ENCODE results near the gene SLC9A9. TPM values are rescaled to one million over a fixed set of nuclear protein-coding genes. Genes with fewer than 3 reads are reported as not detected.

SLC9A9 gene
- polyA plus RNA-seq, 1 experiment: 2.4 TPM

GRCh38 chr3:143349455-143349854 is 498.8 kb downstream of the SLC9A9 start:
- ChIA-PET CTCF (interaction anchor here (0.7 to 1.8 kb wide), 6 partner anchors 11 to 325 kb away, joined by 3 to 5 read pairs (median 4); partner anchors contain the start of gene CHST2), POLR2A (no interaction called here)
- no peak for TF ChIP-seq CTCF (IDR thresholded peaks at IDR 0.05; ENCODE audit: insufficient read depth, low read depth, low read length)
- Histone ChIP-seq H3K4me3 (ENCODE audit: low read depth, low read length) (no peak overlapping the region), H3K27me3 (ENCODE audit: control insufficient read depth, insufficient read depth, low read length) (no peaks in the 10 kb centered on the region; the same call in 1 of the 2 replicates), H3K36me3 (ENCODE audit: control insufficient read depth, insufficient read depth, low read length) (no peaks in the 10 kb centered on the region)
- no peak for DNase-seq (ENCODE audit: low read depth)

DNA sequence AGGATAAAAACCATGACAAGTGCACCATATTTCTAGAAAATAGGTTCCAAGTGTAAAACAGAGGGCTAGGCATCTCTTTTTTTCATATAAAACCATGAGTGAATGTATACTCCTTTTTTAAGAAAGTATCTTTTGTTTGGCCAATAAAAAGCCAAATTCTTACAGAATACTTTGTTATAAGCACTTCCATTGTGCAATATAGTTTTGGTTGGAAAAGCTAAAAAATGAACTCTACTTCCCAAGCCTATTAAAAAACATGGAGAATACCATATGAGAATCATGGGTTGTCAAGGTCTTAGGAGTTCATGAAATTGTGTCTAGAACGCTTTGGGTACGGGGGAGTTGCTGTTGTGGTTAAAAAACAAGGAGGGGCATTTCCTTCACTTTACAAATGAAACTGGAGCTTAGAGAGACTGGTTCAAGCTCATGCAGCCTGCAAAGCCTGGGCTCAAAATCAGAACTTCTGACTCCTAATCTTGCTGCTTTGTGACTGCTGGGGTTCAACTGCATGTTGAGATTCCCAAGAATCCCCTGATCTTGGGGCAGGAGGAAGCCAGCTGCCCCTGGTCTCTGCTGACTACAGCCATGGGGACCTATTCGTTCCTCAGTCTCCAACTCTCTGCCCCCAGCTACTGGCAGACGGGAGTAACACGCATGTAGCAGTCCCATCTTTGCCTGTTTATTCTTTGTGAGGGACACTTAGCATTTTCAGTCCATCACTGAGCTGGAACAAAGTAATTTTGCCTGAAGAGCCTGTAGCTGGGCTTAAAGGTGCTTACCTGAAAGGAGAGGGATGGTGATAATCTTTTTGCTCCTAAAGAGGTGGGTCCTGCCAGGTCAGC is 499.6 kb downstream of the SLC9A9 start:
- Histone ChIP-seq H3K27me3 (ENCODE audit: control insufficient read depth, insufficient read depth, low read length) (no peaks in the 10 kb centered on the region; the same call in 1 of the 2 replicates), H3K4me3 (ENCODE audit: low read depth, low read length) (no peak overlapping the region), H3K36me3 (ENCODE audit: control insufficient read depth, insufficient read depth, low read length) (no peaks in the 10 kb centered on the region)
- ChIA-PET CTCF (interaction anchor here (0.6 to 1.8 kb wide), 10 partner anchors 11 to 326 kb away, joined by 3 to 5 read pairs (median 3); partner anchors contain the start of gene CHST2), POLR2A (no interaction called here)
- peak; percentile 31; the same call in 1 of the 2 replicates for TF ChIP-seq CTCF (IDR thresholded peaks at IDR 0.05; ENCODE audit: insufficient read depth, low read depth, low read length)
- no peak for DNase-seq (ENCODE audit: low read depth)

DNA sequence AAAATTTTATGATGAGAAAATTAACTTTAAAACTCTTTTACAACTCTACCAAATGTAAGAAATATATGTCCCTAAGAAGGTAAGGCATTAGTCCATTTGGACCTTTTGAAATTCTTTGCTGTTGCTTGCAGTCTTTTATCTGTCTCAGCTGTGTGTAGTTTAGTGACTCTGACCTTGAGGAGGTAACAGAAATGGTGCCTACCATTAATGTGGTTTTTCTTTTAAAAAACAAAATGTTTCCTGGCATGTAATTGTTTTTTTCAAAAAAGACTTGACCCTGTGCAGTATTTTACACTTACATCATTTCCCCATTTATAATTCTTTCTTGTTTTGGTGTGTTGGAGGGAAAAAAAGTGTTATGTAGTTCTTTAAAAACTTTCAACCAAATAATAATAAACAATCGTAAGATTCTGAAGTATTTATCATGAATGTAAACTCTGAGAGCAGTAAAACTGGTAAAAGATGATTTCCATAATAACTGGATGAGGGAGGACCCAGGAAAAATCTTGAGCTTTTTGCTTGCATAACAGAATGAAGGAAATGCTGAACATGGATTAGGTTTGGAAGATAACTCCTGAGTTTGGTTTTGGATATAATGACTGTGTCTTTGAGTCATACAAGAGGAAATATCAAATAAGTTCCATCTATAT is 503.6 kb downstream of the SLC9A9 start:
- no peak for TF ChIP-seq CTCF (IDR thresholded peaks at IDR 0.05; ENCODE audit: insufficient read depth, low read depth, low read length)
- ChIA-PET CTCF (interaction anchor here (0.7 to 0.9 kb wide), 2 partner anchors 11 to 223 kb away, joined by 3 to 4 read pairs; no protein-coding TSS in a partner anchor), POLR2A (no interaction called here)
- DNase-seq (ENCODE audit: low read depth): no peak
- H3K36me3 ChIP-seq (ENCODE audit: control insufficient read depth, insufficient read depth, low read length): no peaks in the 10 kb centered on the region
- H3K27me3 ChIP-seq (ENCODE audit: control insufficient read depth, insufficient read depth, low read length): no peaks in the 10 kb centered on the region; the same call in 1 of the 2 replicates
- no peak overlapping the region for H3K4me3 ChIP-seq (ENCODE audit: low read depth, low read length)

- Histone ChIP-seq H3K27me3 (ENCODE audit: control insufficient read depth, insufficient read depth, low read length) (no peaks in the 10 kb centered on the region; the same call in 1 of the 2 replicates), H3K4me3 (ENCODE audit: low read depth, low read length) (no peak overlapping the region), H3K36me3 (ENCODE audit: control insufficient read depth, insufficient read depth, low read length) (no peaks in the 10 kb centered on the region)
- no peak for DNase-seq (ENCODE audit: low read depth)
- no peak for TF ChIP-seq CTCF (IDR thresholded peaks at IDR 0.05; ENCODE audit: insufficient read depth, low read depth, low read length)
- POLR2A ChIA-PET: interaction anchor here (0.6 kb wide), 1 partner anchor 9 kb away, joined by 3 read pairs; no protein-coding TSS in a partner anchor
- CTCF ChIA-PET: interaction anchor here (0.9 kb wide), 1 partner anchor 223 kb away, joined by 4 read pairs; no protein-coding TSS in a partner anchor
These were observed 504.3 kb downstream of the SLC9A9 start for GRCh38 chr3:143343944-143344343.

- ChIA-PET CTCF (no interaction called here), POLR2A (interaction anchor here (0.6 kb wide), 1 partner anchor 10 kb away, joined by 3 read pairs; no protein-coding TSS in a partner anchor)
- Histone ChIP-seq H3K4me3 (ENCODE audit: low read depth, low read length) (no peak overlapping the region), H3K27me3 (ENCODE audit: control insufficient read depth, insufficient read depth, low read length) (no peaks in the 10 kb centered on the region; the same call in 1 of the 2 replicates), H3K36me3 (ENCODE audit: control insufficient read depth, insufficient read depth, low read length) (no peaks in the 10 kb centered on the region)
- DNase-seq (ENCODE audit: low read depth): no peak
- TF ChIP-seq CTCF (IDR thresholded peaks at IDR 0.05; ENCODE audit: insufficient read depth, low read depth, low read length): no peak
These were observed 505.2 kb downstream of the SLC9A9 start for GRCh38 chr3:143343031-143343430.
